HG03139 (cell line): ENCODE measurements around the gene GEMIN5.

Source experiments
- ATAC-seq: cut with Tn5 transposase; IDR thresholded peaks from one replicate; pipeline ENCODE4 v1.9.1; 2021; ENCODE audit not compliant: unreplicated experiment

Gene GEMIN5

GRCh38 chr5:154850255-154851062 lies 87.6 kb downstream of the GEMIN5 start, which contains the start of gene FAXDC2:
TSS of gene FAXDC2 (minus strand) at chr5:154850603. CDS start at chr5:154838178, 12,425 bp downstream.
- no peak for ATAC-seq

GRCh38 chr5:154849791-154850201 lies 88.2 kb downstream of the GEMIN5 start:
- ATAC-seq = no peak

GRCh38 chr5:154849264-154849785 lies 88.7 kb downstream of the GEMIN5 start:
- ATAC-seq = no peak

GRCh38 chr5:154844809-154845208 lies 93.2 kb downstream of the GEMIN5 start:
- no peak for ATAC-seq

- ATAC-seq = no peak
Measured at GRCh38 chr5:154842689-154843530, 95.1 kb downstream of the GEMIN5 start.

- ATAC-seq = no peak
Measured at GRCh38 chr5:154841273-154841661, 96.7 kb downstream of the GEMIN5 start.

GRCh38 chr5:154840435-154841272 lies 97.4 kb downstream of the GEMIN5 start:
- ATAC-seq = no peak
